Endothelial cell of umbilical vein (primary cell): ENCODE measurements around the gene VDR. TPM values are rescaled to one million over a fixed set of nuclear protein-coding genes. Genes with fewer than 3 reads are reported as not detected.

ENCODE experiments used
- BruUV-seq: library from RNA; stranded (reverse); fragments of 400-500 nt; replicated peaks from 2 replicates; lab custom pipeline; 2021; lab: Mats Ljungman, UMichigan
- CTCF ChIA-PET: fragments of 300-600, 350-600 bp; sonication (Branson Sonifier 250); formaldehyde crosslinking; loops from one replicate; lab custom pipeline; 2021; ENCODE audit warnings: antibody characterized with exemption, inconsistent platforms; lab: Charles Lee
- POLR2A ChIA-PET: fragments of 300-600, 350-600 bp; sonication (Branson Sonifier 250); formaldehyde crosslinking; loops from one replicate; lab custom pipeline; 2021; ENCODE audit warnings: antibody characterized with exemption, inconsistent platforms; lab: Charles Lee
- DNase-seq: peaks from one replicate; pipeline ENCODE4 v3.0.0-alpha.2; 2011; ENCODE audit warnings: low read depth, low spot score
- FAIRE-seq: peaks from 2 replicates; lab custom pipeline; 2011; peaks lifted over from hg19 to GRCh38; lab: Jason Lieb, UNC
- H2AFZ ChIP-seq: 2 replicates; pipeline ENCODE4 v1.6.0; 2012; ENCODE audit warnings: low read depth, low read length, control low read depth, inconsistent platforms
- H3K27ac ChIP-seq: 2 replicates; pipeline ENCODE4 v1.5.1; 2011; ENCODE audit warnings: low read depth, mild to moderate bottlenecking, control low read depth, low read length, moderate library complexity; ENCODE audit not compliant: insufficient read depth
- H3K27me3 ChIP-seq, 2 experiments: 2 replicates each; pipeline versions ENCODE4 v1.6.0 to v1.6.1; 2011; ENCODE audit warnings: low read length in 2 of 2, mixed read lengths in 1 of 2; ENCODE audit not compliant: control insufficient read depth in 2 of 2, insufficient read depth in 2 of 2
- H3K36me3 ChIP-seq, 2 experiments: 2 replicates in 1 of 2; 3 replicates in 1 of 2; pipeline ENCODE4 v1.5.1; 2011; ENCODE audit warnings: low read length in 2 of 2, mild to moderate bottlenecking in 1 of 2, moderate library complexity in 1 of 2; ENCODE audit not compliant: control insufficient read depth in 2 of 2, insufficient read depth in 2 of 2; ENCODE audit errors: extremely low read depth in 1 of 2
- H3K4me1 ChIP-seq: 3 replicates; pipeline ENCODE4 v1.5.1; 2011; ENCODE audit warnings: mild to moderate bottlenecking, low read length; ENCODE audit not compliant: control insufficient read depth, insufficient read depth; ENCODE audit errors: extremely low read depth
- H3K4me2 ChIP-seq: 2 replicates; pipeline ENCODE4 v1.6.1; 2011; ENCODE audit warnings: low read length, control low read depth, mixed read lengths; ENCODE audit not compliant: insufficient read depth
- H3K4me3 ChIP-seq, 3 experiments: fragments of 200-600 bp in 1 of 3; sonication (generic), shearing (Covaris generic) in 1 of 3; replicated peaks in 1 of 3; 2 replicates each; pipeline ENCODE4 v1.5.1; 2011 to 2016; ENCODE audit warnings: control low read depth in 3 of 3, low read length in 3 of 3, mild to moderate bottlenecking in 2 of 3, inconsistent platforms in 1 of 3, low read depth in 1 of 3, moderate library complexity in 1 of 3; ENCODE audit not compliant: insufficient read depth in 1 of 3
- H3K79me2 ChIP-seq: 2 replicates; pipeline ENCODE4 v1.6.0; 2012; ENCODE audit warnings: low read length, inconsistent platforms; ENCODE audit not compliant: control insufficient read depth, insufficient read depth
- H3K9ac ChIP-seq: replicated peaks from 2 replicates; pipeline ENCODE3; 2011; ENCODE audit warnings: low read length, control low read depth; ENCODE audit not compliant: insufficient read depth; ENCODE audit errors: extremely low read depth
- H3K9me1 ChIP-seq: replicated peaks from 3 replicates; pipeline ENCODE4 v1.6.0; 2011; ENCODE audit warnings: mild to moderate bottlenecking, low read length; ENCODE audit not compliant: control insufficient read depth, insufficient read depth; ENCODE audit errors: extremely low read depth
- H3K9me3 ChIP-seq: replicated peaks from 2 replicates; pipeline ENCODE4 v1.5.1; 2012; ENCODE audit warnings: low read length, inconsistent platforms; ENCODE audit not compliant: control insufficient read depth, insufficient read depth
- H4K20me1 ChIP-seq: replicated peaks from 2 replicates; pipeline ENCODE3; 2011; ENCODE audit warnings: mild to moderate bottlenecking, low read length; ENCODE audit not compliant: control insufficient read depth, insufficient read depth; ENCODE audit errors: extremely low read depth
- CTCF ChIP-seq, 2 donors: IDR thresholded peaks; 1 replicate in 1 of 2; 2 replicates in 1 of 2; pipeline ENCODE4 v1.5.1; 2011; ENCODE audit warnings: low read length in 2 of 2, mild to moderate bottlenecking in 2 of 2, moderate library complexity in 2 of 2, control low read depth in 1 of 2, inconsistent platforms in 1 of 2, low read depth in 1 of 2; ENCODE audit not compliant: insufficient read depth in 1 of 2; ENCODE audit errors: extremely low read depth in 1 of 2
- EZH2 ChIP-seq: IDR thresholded peaks from 2 replicates; pipeline ENCODE4 v1.6.1; 2012; ENCODE audit warnings: borderline replicate concordance, low read depth, mild to moderate bottlenecking, moderate library complexity, low read length, inconsistent platforms; ENCODE audit not compliant: severe bottlenecking
- FOS ChIP-seq: IDR thresholded peaks from 2 replicates; pipeline ENCODE4 v1.6.1; 2011; ENCODE audit warnings: mild to moderate bottlenecking, low read length, moderate library complexity, borderline replicate concordance; ENCODE audit not compliant: insufficient read depth
- GATA2 ChIP-seq: IDR thresholded peaks from 2 replicates; pipeline ENCODE4 v1.7.0; 2011; ENCODE audit warnings: low read depth, mild to moderate bottlenecking, moderate library complexity, mixed read lengths, low read length; ENCODE audit not compliant: insufficient read length, insufficient read depth
- JUN ChIP-seq: IDR thresholded peaks from 2 replicates; pipeline ENCODE4 v1.6.1; 2011; ENCODE audit warnings: borderline replicate concordance, low read depth; ENCODE audit not compliant: insufficient read length, insufficient read depth
- MAX ChIP-seq: IDR thresholded peaks from 2 replicates; pipeline ENCODE4 v1.6.1; 2011; ENCODE audit not compliant: insufficient read depth, insufficient read length
- MYC ChIP-seq: IDR thresholded peaks from one replicate; pipeline ENCODE4 v1.6.1; 2011; ENCODE audit warnings: mild to moderate bottlenecking, low read depth, low read length
- POLR2A ChIP-seq: IDR thresholded peaks from 2 replicates; pipeline ENCODE4 v1.6.1; 2012; ENCODE audit warnings: low read depth, mild to moderate bottlenecking, control low read depth, low read length
- POLR2AphosphoS5 ChIP-seq: IDR thresholded peaks from 2 replicates; pipeline ENCODE4 v1.6.1; 2012; ENCODE audit warnings: low read depth, mild to moderate bottlenecking, control low read depth, low read length, moderate library complexity; ENCODE audit not compliant: insufficient read depth
- dilution Hi-C: fragments of 300-500 bp; cut with MboI; formaldehyde crosslinking; loops from one replicate; pipeline ENCODE4 v1.15.0; 2019; ENCODE audit warnings: low sequenced_read_pairs; ENCODE audit not compliant: extremely low pct_ligation_motif_present
- intact Hi-C: fragments of 100-400 bp; cut with micrococcal nuclease; formaldehyde crosslinking; loops from one replicate; pipeline ENCODE4 v1.10.0; 2022
- polyA plus RNA-seq, 4 experiments: library from polyadenylated mRNA; depleted of rRNA in 3 of 4; stranded (reverse) in 3 of 4; unstranded in 1 of 4; fragments of >200 nt; gene quantifications; 2 replicates each; pipeline versions ENCODE4 v1.2.1 to v1.2.3, GENCODE V29; 2011 to 2012; ENCODE audit warnings: missing spikeins in 1 of 4
- total RNA-seq: library from RNA; stranded (reverse); gene quantifications from 2 replicates; pipeline ENCODE4 v1.2.3, GENCODE V29; 2021

VDR gene
- total and polyA plus RNA-seq, 2 donors (not counting 3 experiments of a cell fraction or from before 2014, with no cell fraction given) = 0.73 to 0.91 TPM

- Histone ChIP-seq H3K36me3 (no peaks in the 10 kb centered on the region), H3K9ac (no peak overlapping the region), H3K9me1 (no peaks in the 10 kb centered on the region), H3K27ac (no peak overlapping the region), H4K20me1 (no peaks in the 10 kb centered on the region), H2AFZ (no peak overlapping the region), H3K79me2 (no peaks in the 10 kb centered on the region), H3K4me3 (no peak overlapping the region), H3K4me2 (no peak overlapping the region), H3K27me3 (peaks cover 3 to 8% of the 10 kb centered on the region in 2 experiments), H3K4me1 (no peaks in the 10 kb centered on the region), H3K9me3 (no peaks in the 10 kb centered on the region)
- dilution Hi-C loops = no loop called here
- no peak for TF ChIP-seq JUN
- CTCF ChIA-PET = interaction anchor here (0.8 to 1.5 kb wide), 6 partner anchors 11 to 232 kb away, joined by 3 to 5 read pairs (median 3); no protein-coding TSS in a partner anchor
- intact Hi-C loops = loop anchor here (5.0 kb wide), 1 partner anchor 40 kb away; no protein-coding TSS in a partner anchor
- BruUV-seq = no TSS peak
- POLR2A ChIA-PET = no interaction called here
- FAIRE-seq (no peak), DNase-seq (no peak)
Observed at GRCh38 chr12:47947341-47947740, 42.5 kb upstream of the VDR start.

- H3K4me1 ChIP-seq = no peaks in the 10 kb centered on the region
- no peaks in the 10 kb centered on the region for H3K9me3 ChIP-seq
- no TSS peak for BruUV-seq
- H3K4me3 ChIP-seq = no peak overlapping the region
- no peak overlapping the region for H2AFZ ChIP-seq
- dilution Hi-C loops (no loop called here), intact Hi-C loops (loop anchor here (5.0 kb wide), 1 partner anchor 39 kb away; no protein-coding TSS in a partner anchor)
- no peak overlapping the region for H3K9ac ChIP-seq
- DNase-seq = no peak
- H3K27ac ChIP-seq = no peak overlapping the region
- ChIA-PET POLR2A (interaction anchor here (0.7 kb wide), 1 partner anchor 102 kb away, joined by 6 read pairs; no protein-coding TSS in a partner anchor), CTCF (interaction anchor here (0.8 to 1.5 kb wide), 7 partner anchors 12 to 231 kb away, joined by 3 to 5 read pairs (median 3); partner anchors contain the start of gene TMEM106C)
- TF ChIP-seq MYC (no peak), JUN (no peak), EZH2 (no peak), GATA2 (no peak), POLR2AphosphoS5 (no peak), POLR2A (no peak), FOS (no peak), MAX (no peak), CTCF (IDR thresholded peaks at IDR 0.05; ENCODE audit: extremely low read depth in 1 of 2, insufficient read depth in 1 of 2, low read depth in 1 of 2, low read length in 2 of 2) (no peak)
- H3K36me3 ChIP-seq = no peaks in the 10 kb centered on the region
- H3K9me1 ChIP-seq = no peaks in the 10 kb centered on the region
- no peaks in the 10 kb centered on the region for H3K79me2 ChIP-seq
- H3K4me2 ChIP-seq = no peak overlapping the region
- no peaks in the 10 kb centered on the region for H4K20me1 ChIP-seq
- H3K27me3 ChIP-seq = peaks cover 8 to 10% of the 10 kb centered on the region in 2 experiments
- no peak for FAIRE-seq
Observed at GRCh38 chr12:47946413-47947323, 41.9 kb upstream of the VDR start.
